OCI-LY1 (cell line): ENCODE measurements around the gene ICAM4.

ENCODE experiments used
- EZH2 ChIP-seq: fragments of 200-600 bp; sonication (generic), shearing (Covaris generic); IDR thresholded peaks from 2 replicates; pipeline ENCODE4 v1.8.0; 2017; ENCODE audit warnings: borderline replicate concordance, mixed run types, mild to moderate bottlenecking, antibody characterized with exemption, low read length, moderate library complexity, mixed read lengths
- TF ChIP-seq, protein P1 (sequence below): fragments of 200-600 bp; sonication (generic), shearing (Covaris generic); IDR thresholded peaks from 2 replicates; pipeline ENCODE4 v1.5.1; 2017; ENCODE audit warnings: mild to moderate bottlenecking, antibody characterized with exemption, low read length, moderate library complexity, mixed read lengths

DNA sequence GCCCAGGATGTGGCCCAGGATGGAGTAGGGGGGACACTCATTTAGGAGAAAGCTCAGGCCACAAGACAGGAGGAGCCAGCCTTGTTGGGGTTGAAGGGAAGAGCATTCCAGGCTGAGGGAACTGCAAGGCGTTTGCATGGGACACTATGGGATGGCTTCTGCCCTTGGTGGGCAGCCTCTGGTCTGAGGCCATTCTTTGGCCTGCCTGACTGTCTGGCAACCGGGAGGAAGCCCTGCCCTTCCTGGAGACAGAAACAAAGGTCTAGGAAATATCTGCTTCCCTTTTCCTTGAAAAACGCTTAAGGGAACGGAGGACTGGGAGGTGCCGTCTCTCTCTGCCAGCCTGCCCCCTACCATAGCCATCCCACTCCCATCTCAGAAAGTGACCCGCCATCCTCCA lies 18.7 kb upstream of the ICAM4 start:
- TF ChIP-seq, protein P1, sequence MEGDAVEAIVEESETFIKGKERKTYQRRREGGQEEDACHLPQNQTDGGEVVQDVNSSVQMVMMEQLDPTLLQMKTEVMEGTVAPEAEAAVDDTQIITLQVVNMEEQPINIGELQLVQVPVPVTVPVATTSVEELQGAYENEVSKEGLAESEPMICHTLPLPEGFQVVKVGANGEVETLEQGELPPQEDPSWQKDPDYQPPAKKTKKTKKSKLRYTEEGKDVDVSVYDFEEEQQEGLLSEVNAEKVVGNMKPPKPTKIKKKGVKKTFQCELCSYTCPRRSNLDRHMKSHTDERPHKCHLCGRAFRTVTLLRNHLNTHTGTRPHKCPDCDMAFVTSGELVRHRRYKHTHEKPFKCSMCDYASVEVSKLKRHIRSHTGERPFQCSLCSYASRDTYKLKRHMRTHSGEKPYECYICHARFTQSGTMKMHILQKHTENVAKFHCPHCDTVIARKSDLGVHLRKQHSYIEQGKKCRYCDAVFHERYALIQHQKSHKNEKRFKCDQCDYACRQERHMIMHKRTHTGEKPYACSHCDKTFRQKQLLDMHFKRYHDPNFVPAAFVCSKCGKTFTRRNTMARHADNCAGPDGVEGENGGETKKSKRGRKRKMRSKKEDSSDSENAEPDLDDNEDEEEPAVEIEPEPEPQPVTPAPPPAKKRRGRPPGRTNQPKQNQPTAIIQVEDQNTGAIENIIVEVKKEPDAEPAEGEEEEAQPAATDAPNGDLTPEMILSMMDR: no peak
- TF ChIP-seq EZH2: no peak
